HepG2 (cell line): ENCODE data around the gene LRRC45. TPM values are rescaled to one million over a fixed set of nuclear protein-coding genes. Genes with fewer than 3 reads are reported as not detected.
A peak's percentile ranks its signal among the peaks of the same experiment; 100 is the strongest.

Source experiments
- CBFB ChIP-seq: sonication (generic); formaldehyde crosslinking; IDR thresholded peaks from 2 replicates; pipeline ENCODE4 v1.4.0; 2020; ENCODE audit warnings: missing genetic modification reagents
- CBX1 ChIP-seq: IDR thresholded peaks from one replicate; pipeline ENCODE4 v1.6.1; 2016; ENCODE audit warnings: antibody characterized with exemption, low read depth
- NFKB2 ChIP-seq: sonication (generic); formaldehyde crosslinking; IDR thresholded peaks from 2 replicates; pipeline ENCODE4 v1.4.0; 2020; ENCODE audit warnings: missing genetic modification reagents, borderline replicate concordance
- NRL ChIP-seq: sonication (generic); formaldehyde crosslinking; IDR thresholded peaks from 2 replicates; pipeline ENCODE4 v1.5.0; 2020; ENCODE audit warnings: missing genetic modification reagents, mild to moderate bottlenecking, moderate library complexity, borderline replicate concordance
- PHF8 ChIP-seq: sonication (generic); formaldehyde crosslinking; IDR thresholded peaks from 2 replicates; pipeline ENCODE4 v1.5.0; 2020; ENCODE audit warnings: missing genetic modification reagents
- RNF2 ChIP-seq: fragments of 450-650 bp; conservative IDR thresholded peaks from 2 replicates; pipeline ENCODE4 v1.6.1; 2016; ENCODE audit warnings: low read depth
- ZBTB4 ChIP-seq: sonication (generic); formaldehyde crosslinking; IDR thresholded peaks from 2 replicates; pipeline ENCODE4 v1.4.0; 2020; ENCODE audit warnings: missing genetic modification reagents, mild to moderate bottlenecking, borderline replicate concordance
- ZHX1 ChIP-seq: sonication (generic); formaldehyde crosslinking; IDR thresholded peaks from 2 replicates; pipeline ENCODE4 v1.8.1; 2022; ENCODE audit warnings: low read depth, mild to moderate bottlenecking, missing genetic modification reagents
- ZNF24 ChIP-seq: fragments of 450-650 bp; IDR thresholded peaks from 2 replicates; pipeline ENCODE4 v1.6.1; 2017; ENCODE audit warnings: antibody characterized with exemption, mild to moderate bottlenecking
- ZNF572 ChIP-seq: sonication (generic); formaldehyde crosslinking; IDR thresholded peaks from 2 replicates; pipeline ENCODE4 v1.5.1; 2020; ENCODE audit warnings: mild to moderate bottlenecking, missing genetic modification reagents
- ZNF713 ChIP-seq: sonication (generic); formaldehyde crosslinking; IDR thresholded peaks from 2 replicates; pipeline ENCODE4 v1.4.0; 2020; ENCODE audit warnings: mild to moderate bottlenecking, missing genetic modification reagents
- polyA plus RNA-seq, 8 experiments: library from polyadenylated mRNA; depleted of rRNA in 3 of 8; stranded (reverse) in 7 of 8; unstranded in 1 of 8; fragments of >200 nt; fragmentation: Illumina TruSeq in 4 of 8; extraction: Trizol in 4 of 8; gene quantifications; 2 replicates each; pipeline versions ENCODE4 v1.2.1 to v1.2.3, GENCODE V29; 2011 to 2016; ENCODE audit warnings: low read depth in 4 of 8, missing spikeins in 1 of 8, mixed read lengths in 1 of 8; ENCODE audit not compliant: insufficient read depth in 1 of 8
- total RNA-seq, 5 experiments: library from RNA; depleted of rRNA; stranded (reverse); fragments of >200 nt; fragmentation: Illumina TruSeq; extraction: Trizol; gene quantifications; 2 replicates each; pipeline ENCODE4 v1.2.3, GENCODE V29; 2016; ENCODE audit warnings: low read depth in 1 of 5
- TF ChIP-seq, protein P1 (sequence below), 2 experiments: sonication (generic) in 1 of 2; formaldehyde crosslinking in 1 of 2; IDR thresholded peaks; 2 replicates each; pipeline versions ENCODE4 v1.5.1 to v1.6.1; 2011 to 2020; ENCODE audit warnings: borderline replicate concordance in 1 of 2, low read depth in 1 of 2, low read length in 1 of 2, mild to moderate bottlenecking in 1 of 2, missing genetic modification reagents in 1 of 2, moderate library complexity in 1 of 2
- TF ChIP-seq, protein P2 (sequence below): sonication (generic); formaldehyde crosslinking; IDR thresholded peaks from 2 replicates; pipeline ENCODE4 v1.4.0; 2020; ENCODE audit warnings: missing genetic modification reagents

The LRRC45 gene
- total and polyA plus RNA-seq, 2 of the 13 experiments (the other 11 are each of a cell fraction or from before 2014, with no cell fraction given): 11.6 to 48.1 TPM

DNA sequence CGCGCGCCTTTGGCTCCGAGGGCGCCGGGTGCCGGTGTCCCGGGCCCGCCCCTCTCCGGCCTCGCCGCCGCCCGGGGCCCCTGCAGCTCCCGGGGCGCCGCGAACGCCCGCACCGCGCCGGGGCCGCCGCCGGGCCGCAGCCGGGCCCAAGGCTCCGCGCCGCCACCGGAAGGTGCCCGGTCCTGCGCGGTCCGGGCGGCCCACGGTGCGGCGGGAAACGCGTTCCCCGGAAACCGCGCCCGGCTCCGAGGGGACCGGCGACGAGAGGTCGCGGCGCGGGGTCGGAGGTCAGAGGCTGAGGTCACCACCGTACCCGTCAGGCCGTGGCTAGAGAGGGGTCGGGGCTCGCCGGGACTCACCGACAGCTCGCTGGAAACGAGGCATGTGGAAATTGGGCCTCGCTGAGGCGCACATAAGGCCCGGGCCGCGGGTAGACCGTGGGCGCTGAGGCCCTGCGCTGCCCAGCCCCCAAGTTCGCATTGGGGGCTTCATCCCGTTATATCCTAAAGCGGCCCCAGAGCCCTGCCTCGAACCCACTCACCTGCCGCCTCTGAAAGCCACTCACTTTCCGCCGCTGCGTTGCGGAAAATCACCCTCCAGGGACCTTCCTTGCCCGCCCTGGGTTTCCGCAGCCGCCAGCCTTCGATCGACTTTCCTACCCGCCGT lies 42.7 kb downstream of the LRRC45 start, which contains the start of gene DUS1L (continued):
- TF ChIP-seq, protein P1, sequence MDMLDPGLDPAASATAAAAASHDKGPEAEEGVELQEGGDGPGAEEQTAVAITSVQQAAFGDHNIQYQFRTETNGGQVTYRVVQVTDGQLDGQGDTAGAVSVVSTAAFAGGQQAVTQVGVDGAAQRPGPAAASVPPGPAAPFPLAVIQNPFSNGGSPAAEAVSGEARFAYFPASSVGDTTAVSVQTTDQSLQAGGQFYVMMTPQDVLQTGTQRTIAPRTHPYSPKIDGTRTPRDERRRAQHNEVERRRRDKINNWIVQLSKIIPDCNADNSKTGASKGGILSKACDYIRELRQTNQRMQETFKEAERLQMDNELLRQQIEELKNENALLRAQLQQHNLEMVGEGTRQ (IDR thresholded peaks at IDR 0.05; ENCODE audit: low read depth, low read length): no peak
- TF ChIP-seq, protein P1 (CRISPR knock-in tag; IDR thresholded peaks at IDR 0.05; ENCODE audit: borderline replicate concordance): no peak; the same call in 1 of the 2 replicates
- no peak for TF ChIP-seq NFKB2 (CRISPR knock-in tag)
- peak; percentile 97 for TF ChIP-seq CBX1
- no peak for TF ChIP-seq ZNF713 (CRISPR knock-in tag)
- TF ChIP-seq ZNF24: no peak
- peak; percentile 89 for TF ChIP-seq PHF8 (CRISPR knock-in tag)
- TF ChIP-seq NRL (CRISPR knock-in tag): no peak; the same call in 1 of the 2 replicates
- TF ChIP-seq ZBTB4 (CRISPR knock-in tag): peak; percentile 94
- TF ChIP-seq ZNF572: peak; percentile 22; the same call in 1 of the 2 replicates
- TF ChIP-seq ZHX1 (CRISPR knock-in tag): peak; percentile 97
- TF ChIP-seq RNF2: 0 out of 2 replicates have a peak, but pooled peaks have one; percentile 55
- peak; percentile 98 for TF ChIP-seq CBFB (CRISPR knock-in tag)
- TF ChIP-seq, protein P2, sequence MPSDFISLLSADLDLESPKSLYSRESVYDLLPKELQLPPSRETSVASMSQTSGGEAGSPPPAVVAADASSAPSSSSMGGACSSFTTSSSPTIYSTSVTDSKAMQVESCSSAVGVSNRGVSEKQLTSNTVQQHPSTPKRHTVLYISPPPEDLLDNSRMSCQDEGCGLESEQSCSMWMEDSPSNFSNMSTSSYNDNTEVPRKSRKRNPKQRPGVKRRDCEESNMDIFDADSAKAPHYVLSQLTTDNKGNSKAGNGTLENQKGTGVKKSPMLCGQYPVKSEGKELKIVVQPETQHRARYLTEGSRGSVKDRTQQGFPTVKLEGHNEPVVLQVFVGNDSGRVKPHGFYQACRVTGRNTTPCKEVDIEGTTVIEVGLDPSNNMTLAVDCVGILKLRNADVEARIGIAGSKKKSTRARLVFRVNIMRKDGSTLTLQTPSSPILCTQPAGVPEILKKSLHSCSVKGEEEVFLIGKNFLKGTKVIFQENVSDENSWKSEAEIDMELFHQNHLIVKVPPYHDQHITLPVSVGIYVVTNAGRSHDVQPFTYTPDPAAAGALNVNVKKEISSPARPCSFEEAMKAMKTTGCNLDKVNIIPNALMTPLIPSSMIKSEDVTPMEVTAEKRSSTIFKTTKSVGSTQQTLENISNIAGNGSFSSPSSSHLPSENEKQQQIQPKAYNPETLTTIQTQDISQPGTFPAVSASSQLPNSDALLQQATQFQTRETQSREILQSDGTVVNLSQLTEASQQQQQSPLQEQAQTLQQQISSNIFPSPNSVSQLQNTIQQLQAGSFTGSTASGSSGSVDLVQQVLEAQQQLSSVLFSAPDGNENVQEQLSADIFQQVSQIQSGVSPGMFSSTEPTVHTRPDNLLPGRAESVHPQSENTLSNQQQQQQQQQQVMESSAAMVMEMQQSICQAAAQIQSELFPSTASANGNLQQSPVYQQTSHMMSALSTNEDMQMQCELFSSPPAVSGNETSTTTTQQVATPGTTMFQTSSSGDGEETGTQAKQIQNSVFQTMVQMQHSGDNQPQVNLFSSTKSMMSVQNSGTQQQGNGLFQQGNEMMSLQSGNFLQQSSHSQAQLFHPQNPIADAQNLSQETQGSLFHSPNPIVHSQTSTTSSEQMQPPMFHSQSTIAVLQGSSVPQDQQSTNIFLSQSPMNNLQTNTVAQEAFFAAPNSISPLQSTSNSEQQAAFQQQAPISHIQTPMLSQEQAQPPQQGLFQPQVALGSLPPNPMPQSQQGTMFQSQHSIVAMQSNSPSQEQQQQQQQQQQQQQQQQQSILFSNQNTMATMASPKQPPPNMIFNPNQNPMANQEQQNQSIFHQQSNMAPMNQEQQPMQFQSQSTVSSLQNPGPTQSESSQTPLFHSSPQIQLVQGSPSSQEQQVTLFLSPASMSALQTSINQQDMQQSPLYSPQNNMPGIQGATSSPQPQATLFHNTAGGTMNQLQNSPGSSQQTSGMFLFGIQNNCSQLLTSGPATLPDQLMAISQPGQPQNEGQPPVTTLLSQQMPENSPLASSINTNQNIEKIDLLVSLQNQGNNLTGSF (CRISPR knock-in tag): peak; percentile 85
